HG02588 (cell line): ENCODE results near the gene TGFBR1.
A peak's percentile ranks its signal among the peaks of the same experiment; 100 is the strongest.

ENCODE experiments used
- ATAC-seq: cut with Tn5 transposase; IDR thresholded peaks from one replicate; pipeline ENCODE4 v1.9.1; 2021; ENCODE audit warnings: mild to moderate bottlenecking, moderate library complexity; ENCODE audit not compliant: unreplicated experiment

Gene TGFBR1

GRCh38 chr9:99104459-99105151, at the start of gene TGFBR1:
Gene TGFBR1, plus strand, starts transcription at chr9:99105113. Its CDS starts 93 bp downstream, at chr9:99105206.
- peak; percentile 91 for ATAC-seq

- no peak for ATAC-seq
Observed at GRCh38 chr9:99055384-99055783, 49.5 kb upstream of the TGFBR1 start.

GRCh38 chr9:99056186-99056585, 48.7 kb upstream of the TGFBR1 start:
- ATAC-seq, result no peak

- no peak for ATAC-seq
Observed at GRCh38 chr9:99056886-99057664, 47.8 kb upstream of the TGFBR1 start.

- ATAC-seq, result peak; percentile 79
Observed at GRCh38 chr9:99057665-99058625, 47.0 kb upstream of the TGFBR1 start.

DNA sequence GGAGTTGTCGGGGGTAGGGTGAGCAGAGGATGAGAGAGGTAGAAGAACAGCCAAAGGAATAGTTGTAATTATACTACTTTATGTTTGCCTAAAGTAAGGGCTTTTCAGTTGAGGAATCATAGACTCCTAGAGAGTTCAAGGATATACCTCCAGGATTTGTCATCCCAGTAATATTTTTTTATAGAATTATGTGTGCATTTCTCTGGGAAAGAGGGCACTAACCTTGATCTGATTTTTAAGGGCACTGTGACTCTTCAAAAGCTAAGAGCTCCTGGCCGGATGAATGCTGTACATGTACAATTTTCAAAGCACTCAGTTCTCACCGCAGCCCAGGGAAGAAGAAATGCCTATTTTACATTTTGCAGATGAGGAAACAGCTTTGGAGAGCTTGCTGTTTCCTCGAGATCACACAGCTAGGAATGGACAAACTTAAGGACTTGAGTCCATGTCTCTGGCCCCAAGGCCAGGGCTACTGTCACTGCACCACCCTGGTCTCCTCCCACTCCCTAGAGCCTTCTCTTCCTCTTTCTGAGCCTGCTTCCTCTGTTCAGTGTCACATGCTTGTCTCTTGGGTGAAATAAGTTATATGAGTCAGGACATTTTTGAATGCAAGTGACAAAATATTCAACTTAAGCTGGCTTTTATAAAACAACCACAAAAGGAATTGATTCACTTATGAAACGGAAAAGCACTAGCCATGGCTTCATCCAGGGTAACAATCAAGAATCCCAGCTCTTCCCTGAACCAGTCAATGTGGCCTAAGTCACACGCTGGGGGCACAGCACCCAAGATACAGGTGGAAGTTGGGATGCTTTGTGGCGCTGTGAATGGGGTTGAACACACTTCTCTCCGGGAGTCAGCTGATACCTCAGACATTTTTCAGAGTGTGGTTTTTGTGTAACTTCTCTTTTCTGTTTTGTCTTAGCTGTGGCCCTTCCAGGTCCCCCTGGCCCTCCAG, 45.7 kb upstream of the TGFBR1 start:
- ATAC-seq, result peak; percentile 73

GRCh38 chr9:99060621-99061020, 44.3 kb upstream of the TGFBR1 start:
- no peak for ATAC-seq

- ATAC-seq, result no peak
Observed at GRCh38 chr9:99062549-99062948, 42.4 kb upstream of the TGFBR1 start.

- ATAC-seq, result no peak
Observed at GRCh38 chr9:99063522-99063921, 41.4 kb upstream of the TGFBR1 start.

GRCh38 chr9:99066571-99066970, 38.3 kb upstream of the TGFBR1 start:
- no peak for ATAC-seq

DNA sequence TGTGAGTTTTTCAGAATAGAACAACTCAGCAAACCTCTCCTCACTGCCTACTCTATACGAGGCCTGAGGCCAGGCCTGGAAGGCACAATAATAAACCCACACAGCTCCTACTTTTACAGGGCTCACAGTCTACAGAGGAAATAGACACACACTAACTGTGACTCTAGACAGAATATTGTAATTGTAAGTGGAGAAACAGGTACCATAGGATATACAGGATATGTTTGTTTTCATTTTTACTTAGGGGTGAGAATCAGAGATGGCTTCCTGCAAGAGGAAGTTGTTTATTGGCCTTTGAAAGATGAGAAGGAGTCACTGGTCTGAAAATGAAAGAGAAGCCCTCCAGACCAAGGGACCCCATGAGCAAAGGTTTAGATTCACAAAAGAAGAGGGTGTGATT, 35.8 kb upstream of the TGFBR1 start:
- ATAC-seq, result no peak

DNA sequence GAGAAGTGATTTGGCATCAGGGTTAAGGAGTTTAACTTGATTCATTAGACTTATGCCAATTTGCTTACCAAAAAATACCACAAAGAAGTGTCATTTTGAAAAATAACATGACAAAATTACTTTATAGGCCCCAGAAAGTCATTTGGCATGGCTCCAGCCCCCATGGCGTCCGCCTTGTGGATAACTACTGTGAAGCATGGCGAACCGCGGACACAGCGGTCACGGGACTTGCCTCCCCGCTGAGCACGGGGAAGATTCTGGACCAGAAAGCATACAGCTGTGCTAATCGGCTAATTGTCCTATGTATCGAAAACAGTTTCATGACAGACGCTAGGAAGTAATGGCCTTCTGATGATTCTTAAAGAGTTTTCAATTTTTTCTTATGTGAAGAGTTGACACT, 35.4 kb upstream of the TGFBR1 start:
- ATAC-seq, result no peak

- no peak for ATAC-seq
Observed at GRCh38 chr9:99070681-99071080, 34.2 kb upstream of the TGFBR1 start.

DNA sequence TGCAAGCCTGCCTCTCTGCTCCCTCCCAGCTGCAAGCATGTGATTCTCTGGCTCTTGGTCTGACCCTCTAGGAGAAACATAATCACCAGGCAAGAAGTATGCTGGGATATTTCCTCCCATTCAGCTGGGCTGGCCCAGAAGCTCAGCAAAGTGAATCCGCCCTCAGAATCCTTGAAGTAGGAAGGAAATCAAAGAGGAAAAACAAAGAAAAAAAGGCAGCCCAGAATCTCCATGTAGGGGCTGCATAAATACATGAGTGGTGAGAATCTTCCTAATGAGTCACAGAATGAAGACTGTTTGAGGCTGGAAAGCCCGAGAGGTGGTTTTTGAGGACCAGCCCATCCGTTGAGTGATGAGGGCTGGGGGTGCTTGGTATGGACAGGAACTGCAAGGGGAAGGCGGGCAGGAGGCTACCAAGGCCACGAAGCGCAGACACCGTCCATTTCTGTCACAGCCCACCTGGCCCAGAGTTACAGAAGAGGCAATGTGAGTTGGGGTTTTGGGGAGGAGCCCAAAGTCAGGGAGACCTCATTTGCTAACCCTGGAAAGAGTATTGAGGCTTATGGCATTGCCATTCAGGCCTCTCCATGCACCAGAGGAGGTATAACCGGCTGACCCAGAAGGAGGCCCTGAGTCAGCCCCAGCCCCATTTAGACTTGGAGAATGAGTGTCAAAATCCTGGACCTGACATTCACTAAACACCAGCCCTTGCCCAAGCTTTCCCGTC, 33.4 kb upstream of the TGFBR1 start:
- no peak for ATAC-seq

DNA sequence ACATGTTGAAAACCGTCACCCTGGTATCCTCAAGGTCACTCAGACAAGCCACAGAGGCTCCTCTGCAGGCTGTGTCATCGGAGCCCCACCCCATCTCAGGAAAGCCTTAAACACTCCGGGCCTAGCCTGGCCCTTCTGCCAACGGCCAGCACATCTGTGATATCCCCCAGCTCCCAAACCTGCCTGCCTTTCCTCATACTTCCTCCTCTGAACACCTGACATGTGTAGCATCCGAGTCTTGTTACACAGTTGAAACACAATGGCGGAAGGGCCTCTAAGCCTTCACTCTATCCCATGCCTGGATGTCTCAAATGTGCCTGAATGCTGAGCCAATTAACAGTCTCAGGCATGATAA, 32.9 kb upstream of the TGFBR1 start:
- ATAC-seq, result no peak

DNA sequence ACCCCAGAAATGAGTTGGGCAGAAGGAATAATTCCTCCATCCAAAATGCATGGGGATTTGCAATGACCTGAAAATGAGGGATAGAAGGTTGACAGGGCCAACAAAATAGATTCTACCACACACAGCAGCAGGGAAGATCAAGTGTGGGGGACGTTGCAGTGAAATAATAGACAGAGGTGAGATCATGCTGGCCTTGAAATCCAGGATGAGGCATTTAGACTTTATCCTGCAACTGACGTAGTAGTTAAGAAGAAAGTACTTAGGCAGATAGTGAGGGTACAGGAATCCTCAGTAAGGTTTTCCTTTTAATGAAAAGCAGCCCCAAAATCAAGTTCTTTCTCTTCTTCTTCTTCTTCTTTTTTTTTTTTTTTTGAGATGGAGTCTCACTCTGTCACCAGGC, 31.6 kb upstream of the TGFBR1 start:
- no peak for ATAC-seq

- no peak for ATAC-seq
Observed at GRCh38 chr9:99073985-99074901, 30.7 kb upstream of the TGFBR1 start.

DNA sequence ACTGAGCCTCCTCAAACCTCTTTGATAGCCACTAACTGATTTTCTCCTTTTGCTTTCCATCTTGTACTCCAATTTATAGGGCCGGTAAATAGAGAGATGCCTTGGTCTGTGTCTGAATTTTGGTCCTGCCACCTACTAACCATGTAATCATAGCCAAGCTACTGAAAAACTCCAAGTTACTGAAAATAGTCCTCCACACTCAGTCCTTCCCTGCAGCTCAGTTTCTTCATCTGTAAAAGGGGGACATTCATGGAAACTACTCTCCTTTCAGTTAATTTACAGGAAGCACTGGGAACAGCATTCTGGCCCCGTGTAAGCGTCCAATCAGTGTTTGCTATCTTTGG, 30.0 kb upstream of the TGFBR1 start:
- ATAC-seq, result no peak
